ENCODE measurements around the gene TNIK.

TNIK gene

DNA sequence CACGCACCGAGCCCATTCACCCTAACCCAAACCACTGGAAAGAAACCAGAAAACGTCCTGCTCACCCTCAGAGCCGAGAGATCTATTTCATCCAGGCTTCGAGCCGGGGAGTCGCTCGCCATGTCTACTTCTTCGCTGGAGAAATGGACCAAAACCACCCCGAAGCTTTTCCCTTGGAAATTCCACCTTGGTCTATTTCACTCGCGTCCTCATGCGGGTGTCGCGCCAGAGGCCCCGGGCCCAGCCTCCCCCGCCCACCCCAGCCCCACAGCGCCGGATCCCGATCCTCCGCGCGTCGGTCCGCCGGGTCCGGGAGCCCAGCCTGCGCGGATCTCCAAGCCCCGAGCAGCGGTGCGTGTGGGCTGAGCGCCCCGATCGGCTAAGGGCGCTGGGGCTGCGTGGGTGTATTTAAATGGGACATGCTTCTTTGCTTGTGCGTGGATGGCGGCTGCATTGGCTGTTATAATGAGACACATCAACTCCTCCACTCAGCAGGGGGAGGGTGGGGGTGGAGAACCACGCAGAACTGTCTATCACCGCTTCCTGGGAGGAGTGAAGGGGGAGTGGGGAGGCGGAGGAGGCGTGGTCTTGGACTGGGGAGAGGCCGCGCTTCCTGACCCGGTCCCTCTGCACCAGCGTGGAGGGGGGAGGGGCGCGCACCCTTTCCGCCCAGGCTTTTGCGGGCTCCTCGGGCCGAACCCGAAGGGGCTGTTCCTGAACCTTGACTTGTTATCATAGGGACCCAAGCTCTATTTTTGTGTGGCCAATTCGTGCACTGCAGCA, at the start of gene TNIK:
Gene TNIK (minus strand): TSS at position 464 of the 783 bp plus-strand sequence. CDS start 342 bp downstream, at position 122.
- peak; percentile 92 for DNase-seq

DNA sequence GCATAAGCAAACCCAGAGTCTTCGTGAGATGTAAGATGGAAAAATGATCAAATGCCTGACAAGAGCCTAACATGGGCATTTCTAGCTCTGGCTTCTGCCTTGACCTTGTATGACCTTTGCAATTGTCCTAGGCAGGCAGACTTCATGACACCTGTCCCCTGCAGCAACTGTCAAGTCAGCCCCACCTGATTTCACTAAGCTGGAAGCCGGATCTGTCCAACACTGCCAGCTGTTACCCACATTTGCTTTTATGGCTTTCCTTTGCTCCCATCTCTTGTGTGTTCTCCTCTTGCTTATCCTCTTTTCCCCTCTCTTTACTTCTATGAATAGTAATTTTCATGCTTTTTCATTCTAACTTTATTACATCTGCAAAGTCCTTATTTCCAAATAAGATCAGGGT, 48.5 kb upstream of the TNIK start:
- DNase-seq, result no peak

GRCh38 chr3:171508206-171508605, 48.0 kb upstream of the TNIK start:
- no peak for DNase-seq

GRCh38 chr3:171506743-171507319, 46.6 kb upstream of the TNIK start:
- DNase-seq, result no peak

DNA sequence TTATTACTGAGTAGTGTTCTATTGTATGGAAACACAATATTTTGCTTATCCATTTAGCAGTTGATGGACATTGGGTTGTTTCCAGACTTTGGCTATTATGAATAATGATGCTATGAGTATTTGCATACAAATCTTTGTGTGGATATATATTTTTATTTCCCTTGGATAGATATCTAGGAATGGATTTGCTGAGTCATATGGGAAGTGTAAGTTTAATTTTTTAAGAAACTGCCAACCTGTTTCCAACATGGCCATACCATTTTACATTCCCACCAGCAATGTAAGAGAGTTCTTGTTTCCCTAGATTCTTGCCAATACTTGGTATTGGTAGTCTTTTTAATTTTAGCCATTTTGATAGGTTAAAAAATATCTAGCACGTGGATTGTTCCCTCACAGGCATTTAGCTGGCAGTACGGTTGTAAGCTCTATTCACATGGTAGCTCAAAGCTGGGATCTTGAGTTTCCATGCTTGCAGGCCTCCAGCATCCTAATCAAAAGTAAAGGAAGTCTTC, 45.7 kb upstream of the TNIK start:
- DNase-seq, result no peak

DNA sequence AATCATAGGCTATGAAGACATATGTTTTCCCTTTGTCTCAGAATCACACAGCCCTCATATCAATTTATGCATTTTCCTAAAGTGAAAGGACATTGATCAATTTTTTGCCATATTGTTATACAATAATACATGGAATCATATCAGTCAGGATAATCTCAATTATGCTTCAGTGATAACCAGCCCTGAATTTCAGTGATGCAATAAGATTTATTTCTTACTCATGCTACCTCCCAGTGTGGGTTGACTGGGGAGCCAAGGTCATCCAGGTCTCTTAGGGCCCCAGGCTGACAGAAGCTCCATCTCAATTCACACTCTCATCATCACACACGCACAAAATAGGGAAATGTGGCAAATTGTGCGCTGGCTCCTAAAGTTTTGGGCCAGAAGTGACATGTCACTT, 44.2 kb upstream of the TNIK start:
- no peak for DNase-seq

GRCh38 chr3:171503817-171504216, 43.6 kb upstream of the TNIK start:
- no peak for DNase-seq

- no peak for DNase-seq
Observed at GRCh38 chr3:171498921-171499320, 38.7 kb upstream of the TNIK start.

DNA sequence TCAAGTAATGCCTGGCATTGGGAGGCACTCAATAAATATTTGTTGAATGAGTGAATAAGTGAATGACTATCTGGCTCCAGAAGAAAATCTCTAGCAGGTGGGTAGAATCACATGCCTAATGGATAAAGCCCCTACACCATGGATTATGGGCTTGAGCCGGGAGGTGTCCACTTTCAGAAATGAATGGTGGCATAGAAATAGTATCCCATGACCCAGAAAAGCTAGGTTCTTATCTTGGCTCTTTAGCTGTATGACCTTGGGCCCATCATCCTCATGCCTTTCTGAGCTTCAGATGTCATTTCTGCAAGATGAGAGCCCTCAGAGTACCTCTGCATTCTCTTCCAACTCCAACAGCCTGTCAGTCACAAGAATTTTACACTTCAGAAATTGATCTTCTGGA, 37.3 kb upstream of the TNIK start:
- no peak for DNase-seq

GRCh38 chr3:171495413-171495812, 35.2 kb upstream of the TNIK start:
- DNase-seq, result no peak

- no peak for DNase-seq
Observed at GRCh38 chr3:171494457-171495109, 34.4 kb upstream of the TNIK start.

DNA sequence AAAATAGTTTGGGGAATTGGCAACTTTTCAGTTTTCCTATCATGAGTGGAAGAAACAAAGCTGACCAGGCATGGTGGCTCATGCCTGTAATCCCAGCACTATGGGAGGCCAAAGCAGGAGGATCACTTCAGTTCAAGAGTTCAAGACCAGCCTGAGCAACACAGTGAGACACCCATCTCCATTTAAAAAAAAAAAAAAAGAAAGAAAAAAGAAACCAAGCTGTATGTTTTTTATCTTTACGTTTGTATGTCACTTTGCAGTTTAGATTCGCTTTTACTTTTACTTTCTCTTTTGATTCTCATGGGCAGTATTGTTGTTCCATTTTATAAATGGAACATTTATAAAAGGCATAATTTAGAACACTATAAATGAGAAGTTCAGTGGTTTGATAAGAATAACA, 31.2 kb upstream of the TNIK start:
- no peak for DNase-seq

- no peak for DNase-seq
Observed at GRCh38 chr3:171490901-171491300, 30.7 kb upstream of the TNIK start.

DNA sequence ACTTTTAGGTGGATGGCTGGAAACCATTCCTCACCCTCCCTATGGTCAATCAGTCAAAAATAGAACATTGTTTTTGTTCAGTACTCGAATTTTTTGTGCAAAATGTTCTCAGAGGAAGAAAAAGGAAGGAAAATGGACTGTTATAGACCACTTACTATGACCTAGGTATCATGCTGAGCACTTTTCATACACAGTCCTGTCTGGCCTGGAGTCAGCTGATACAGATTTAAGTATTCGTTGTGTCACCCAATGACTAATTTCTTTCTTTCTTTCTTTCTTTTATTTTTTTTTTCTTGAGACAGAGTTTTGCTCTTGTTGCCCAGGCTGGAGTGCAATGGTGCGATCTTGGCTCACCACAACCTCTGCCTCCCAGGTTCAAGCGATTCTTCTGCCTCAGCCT, 29.1 kb upstream of the TNIK start:
- no peak for DNase-seq

- DNase-seq, result no peak
Observed at GRCh38 chr3:171488479-171488878, 28.3 kb upstream of the TNIK start.

DNA sequence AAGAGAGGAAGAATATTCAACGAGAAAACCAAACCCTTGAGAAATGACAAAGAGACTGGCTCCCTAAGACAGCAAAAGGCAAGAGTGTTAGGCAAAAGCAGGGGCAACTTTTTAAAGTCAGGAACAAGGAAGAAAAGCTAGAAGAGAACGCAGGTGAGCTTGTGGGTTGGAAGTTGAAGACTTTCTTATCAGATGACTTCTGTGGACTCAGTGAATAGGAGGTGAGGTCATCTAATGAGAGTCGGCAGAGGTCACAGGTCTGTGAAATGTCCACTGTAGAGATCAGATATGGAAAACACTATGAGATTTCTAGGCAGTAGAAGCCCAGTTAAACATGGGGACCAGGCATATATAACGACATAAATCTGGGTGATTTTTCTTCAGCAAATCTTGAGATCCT, 27.2 kb upstream of the TNIK start:
- no peak for DNase-seq

GRCh38 chr3:171485338-171485737, 25.1 kb upstream of the TNIK start:
- no peak for DNase-seq

GRCh38 chr3:171481011-171481410, 20.8 kb upstream of the TNIK start:
- DNase-seq, result no peak

DNA sequence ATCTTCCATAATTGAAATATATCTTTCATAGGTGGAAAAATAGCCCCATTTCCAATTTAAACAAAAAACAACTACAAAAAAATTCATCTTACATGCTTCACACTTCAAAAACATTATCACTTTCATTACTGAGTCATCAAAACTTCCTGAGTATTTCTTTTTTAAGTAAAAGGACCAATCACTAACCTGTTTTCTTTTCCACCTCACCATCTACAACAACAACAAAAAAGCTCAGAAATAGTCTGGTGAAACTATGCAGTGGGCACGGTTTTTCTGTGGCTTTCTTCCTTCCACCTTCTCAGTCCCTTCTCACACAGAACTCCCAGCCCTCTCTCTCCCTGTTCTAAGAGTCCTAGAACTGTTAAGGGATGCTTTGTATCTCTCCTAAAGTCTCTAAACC, 20.3 kb upstream of the TNIK start:
- DNase-seq, result no peak

DNA sequence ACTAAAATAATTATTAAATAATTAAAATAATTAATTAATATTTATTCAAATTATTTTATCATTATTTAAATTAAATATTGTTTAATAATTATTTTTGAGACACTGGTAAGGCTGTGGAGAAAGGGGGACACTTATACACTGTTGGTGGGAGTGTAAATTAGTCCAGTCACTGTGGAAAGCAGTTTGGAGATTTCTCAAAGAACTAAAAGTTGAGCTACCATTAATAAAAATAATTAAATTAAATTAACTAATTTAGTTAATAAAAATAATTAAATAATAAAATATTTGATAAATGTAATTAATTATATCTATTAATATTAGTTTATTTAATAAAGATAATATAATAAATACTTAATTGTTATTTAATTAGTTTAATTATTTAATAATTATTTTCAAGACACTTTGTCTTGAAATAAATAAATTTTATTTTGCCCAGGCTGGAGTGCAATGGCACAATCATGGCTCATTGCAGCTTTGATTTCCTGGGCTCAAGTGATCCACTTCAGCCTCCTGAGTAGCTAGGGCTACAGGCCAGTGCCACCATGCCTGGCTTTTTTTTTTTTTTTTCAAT, 16.4 kb upstream of the TNIK start:
- DNase-seq, result no peak

GRCh38 chr3:171472552-171472951, 12.3 kb upstream of the TNIK start:
- DNase-seq, result no peak

DNA sequence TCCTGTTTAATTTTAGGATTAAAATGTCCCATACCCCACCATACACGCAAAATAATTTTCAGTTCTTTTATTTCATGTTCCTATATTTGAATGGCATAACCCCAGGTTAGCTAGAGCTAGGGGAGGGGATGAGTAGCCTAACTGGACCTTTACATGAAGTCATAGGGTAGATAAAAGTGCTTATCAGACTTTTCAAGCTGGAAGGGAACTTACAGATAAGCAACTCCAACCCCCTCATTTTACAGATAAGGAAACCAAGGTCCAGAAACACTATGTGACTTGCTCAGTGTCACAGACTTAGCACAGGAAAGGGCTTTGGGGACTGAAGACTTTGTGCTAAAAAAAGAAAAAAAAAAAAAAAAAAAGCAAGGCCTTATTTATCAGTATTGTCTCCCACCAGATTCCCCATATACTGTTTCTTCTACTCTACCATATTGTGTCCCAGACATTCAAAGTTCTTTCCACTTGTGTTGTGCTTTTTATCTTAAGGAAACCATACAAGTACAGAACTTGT, 10.6 kb upstream of the TNIK start:
- no peak for DNase-seq

GRCh38 chr3:171469376-171469775, 9.2 kb upstream of the TNIK start:
- DNase-seq, result no peak

All from right forelimb (tissue), 1 donor.